HL-60 (cell line): ENCODE data around the gene PCYOX1L.
"Not testable (repeated sequence)": the region's sequence is repeated elsewhere in the genome, so short reads cannot be mapped to it uniquely, and the experiment has no call there.

Experiments used
- GABPA ChIP-seq: IDR thresholded peaks from 2 replicates; pipeline ENCODE4 v1.6.1; 2012; ENCODE audit warnings: low read depth
- TF ChIP-seq, protein P1 (sequence below): IDR thresholded peaks from one replicate; pipeline ENCODE4 v1.5.1; 2011; ENCODE audit warnings: low read length, control low read depth, inconsistent platforms; ENCODE audit not compliant: insufficient read depth
- TF ChIP-seq, protein P2 (sequence below): IDR thresholded peaks from 2 replicates; pipeline ENCODE4 v1.6.1; 2012; ENCODE audit warnings: low read depth; ENCODE audit not compliant: insufficient replicate concordance

DNA sequence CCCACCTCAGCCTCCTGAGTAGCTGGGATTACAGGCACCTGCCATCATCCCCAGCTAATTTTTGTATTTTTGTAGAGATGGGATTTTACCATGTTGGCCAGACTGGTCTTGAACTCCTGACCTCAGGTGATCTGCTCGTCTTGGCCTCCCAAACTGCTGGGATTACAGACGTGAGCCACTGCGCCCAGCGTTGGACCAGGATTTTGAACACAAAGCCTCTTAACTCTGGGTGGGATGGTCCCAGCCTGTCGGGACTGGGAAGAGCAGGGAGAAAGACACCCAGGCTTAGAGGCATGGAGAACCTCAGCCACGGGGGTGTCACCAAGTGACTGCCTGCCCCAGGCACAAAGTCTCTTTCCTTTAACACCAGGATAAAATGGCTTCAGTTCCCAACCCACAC is 33.2 kb downstream of the PCYOX1L start:
- TF ChIP-seq, protein P1, sequence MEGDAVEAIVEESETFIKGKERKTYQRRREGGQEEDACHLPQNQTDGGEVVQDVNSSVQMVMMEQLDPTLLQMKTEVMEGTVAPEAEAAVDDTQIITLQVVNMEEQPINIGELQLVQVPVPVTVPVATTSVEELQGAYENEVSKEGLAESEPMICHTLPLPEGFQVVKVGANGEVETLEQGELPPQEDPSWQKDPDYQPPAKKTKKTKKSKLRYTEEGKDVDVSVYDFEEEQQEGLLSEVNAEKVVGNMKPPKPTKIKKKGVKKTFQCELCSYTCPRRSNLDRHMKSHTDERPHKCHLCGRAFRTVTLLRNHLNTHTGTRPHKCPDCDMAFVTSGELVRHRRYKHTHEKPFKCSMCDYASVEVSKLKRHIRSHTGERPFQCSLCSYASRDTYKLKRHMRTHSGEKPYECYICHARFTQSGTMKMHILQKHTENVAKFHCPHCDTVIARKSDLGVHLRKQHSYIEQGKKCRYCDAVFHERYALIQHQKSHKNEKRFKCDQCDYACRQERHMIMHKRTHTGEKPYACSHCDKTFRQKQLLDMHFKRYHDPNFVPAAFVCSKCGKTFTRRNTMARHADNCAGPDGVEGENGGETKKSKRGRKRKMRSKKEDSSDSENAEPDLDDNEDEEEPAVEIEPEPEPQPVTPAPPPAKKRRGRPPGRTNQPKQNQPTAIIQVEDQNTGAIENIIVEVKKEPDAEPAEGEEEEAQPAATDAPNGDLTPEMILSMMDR: not testable (repeated sequence)
- not testable (repeated sequence) for TF ChIP-seq GABPA
- TF ChIP-seq, protein P2, sequence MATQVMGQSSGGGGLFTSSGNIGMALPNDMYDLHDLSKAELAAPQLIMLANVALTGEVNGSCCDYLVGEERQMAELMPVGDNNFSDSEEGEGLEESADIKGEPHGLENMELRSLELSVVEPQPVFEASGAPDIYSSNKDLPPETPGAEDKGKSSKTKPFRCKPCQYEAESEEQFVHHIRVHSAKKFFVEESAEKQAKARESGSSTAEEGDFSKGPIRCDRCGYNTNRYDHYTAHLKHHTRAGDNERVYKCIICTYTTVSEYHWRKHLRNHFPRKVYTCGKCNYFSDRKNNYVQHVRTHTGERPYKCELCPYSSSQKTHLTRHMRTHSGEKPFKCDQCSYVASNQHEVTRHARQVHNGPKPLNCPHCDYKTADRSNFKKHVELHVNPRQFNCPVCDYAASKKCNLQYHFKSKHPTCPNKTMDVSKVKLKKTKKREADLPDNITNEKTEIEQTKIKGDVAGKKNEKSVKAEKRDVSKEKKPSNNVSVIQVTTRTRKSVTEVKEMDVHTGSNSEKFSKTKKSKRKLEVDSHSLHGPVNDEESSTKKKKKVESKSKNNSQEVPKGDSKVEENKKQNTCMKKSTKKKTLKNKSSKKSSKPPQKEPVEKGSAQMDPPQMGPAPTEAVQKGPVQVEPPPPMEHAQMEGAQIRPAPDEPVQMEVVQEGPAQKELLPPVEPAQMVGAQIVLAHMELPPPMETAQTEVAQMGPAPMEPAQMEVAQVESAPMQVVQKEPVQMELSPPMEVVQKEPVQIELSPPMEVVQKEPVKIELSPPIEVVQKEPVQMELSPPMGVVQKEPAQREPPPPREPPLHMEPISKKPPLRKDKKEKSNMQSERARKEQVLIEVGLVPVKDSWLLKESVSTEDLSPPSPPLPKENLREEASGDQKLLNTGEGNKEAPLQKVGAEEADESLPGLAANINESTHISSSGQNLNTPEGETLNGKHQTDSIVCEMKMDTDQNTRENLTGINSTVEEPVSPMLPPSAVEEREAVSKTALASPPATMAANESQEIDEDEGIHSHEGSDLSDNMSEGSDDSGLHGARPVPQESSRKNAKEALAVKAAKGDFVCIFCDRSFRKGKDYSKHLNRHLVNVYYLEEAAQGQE: not testable (repeated sequence)
